Colonic mucosa (tissue), 4 donors: ENCODE measurements around the gene DHX34. TPM values are rescaled to one million over a fixed set of nuclear protein-coding genes. Genes with fewer than 3 reads are reported as not detected.

Source experiments
- DNase-seq: peaks from one replicate; pipeline ENCODE4 v3.0.0-alpha.2; 2020
- H3K27ac ChIP-seq: fragments of 200-600 bp; one replicate; pipeline ENCODE4 v1.8.0; 2021
- H3K27me3 ChIP-seq: fragments of 200-600 bp; one replicate; pipeline ENCODE4 v1.8.0; 2021
- H3K36me3 ChIP-seq: fragments of 200-600 bp; one replicate; pipeline ENCODE4 v1.8.0; 2021
- H3K4me1 ChIP-seq: fragments of 200-600 bp; one replicate; pipeline ENCODE4 v1.8.0; 2021; ENCODE audit warnings: mild to moderate bottlenecking
- H3K4me3 ChIP-seq: fragments of 200-600 bp; one replicate; pipeline ENCODE4 v1.8.0; 2021
- H3K9ac ChIP-seq, 2 donors: one replicate each; pipeline ENCODE4 v1.7.0; 2013; ENCODE audit warnings: control low read depth in 2 of 2, low read depth in 2 of 2, low read length in 2 of 2
- H3K9me3 ChIP-seq: fragments of 200-600 bp; one replicate; pipeline ENCODE4 v1.8.0; 2021
- intact Hi-C: fragments of 100-400 bp; cut with DNase I; formaldehyde crosslinking; loops from one replicate; pipeline ENCODE4 v1.14.1; 2022
- total RNA-seq, 2 donors: library from RNA; stranded (reverse); fragmentation: NEBNext Ultra II Directional in 1 of 2; extraction: Animal tissue kit (Norgen Biotek cat#: 25700) in 1 of 2; gene quantifications; one replicate each; pipeline ENCODE4 v1.2.1, GENCODE V29; 2021
- TF ChIP-seq, protein P1 (sequence below): fragments of 200-600 bp; IDR thresholded peaks from one replicate; pipeline ENCODE4 v1.8.0; 2022; ENCODE audit warnings: antibody characterized with exemption, mild to moderate bottlenecking
- donor health status: healthy.
- donor health status: DM: no; HTN: no; CAD: no.
- donor health status: DM: no; HTN: no; CAD: no.

DHX34 gene
- total RNA-seq, 2 donors from 2014 or later: 6.3 to 17.8 TPM

DNA sequence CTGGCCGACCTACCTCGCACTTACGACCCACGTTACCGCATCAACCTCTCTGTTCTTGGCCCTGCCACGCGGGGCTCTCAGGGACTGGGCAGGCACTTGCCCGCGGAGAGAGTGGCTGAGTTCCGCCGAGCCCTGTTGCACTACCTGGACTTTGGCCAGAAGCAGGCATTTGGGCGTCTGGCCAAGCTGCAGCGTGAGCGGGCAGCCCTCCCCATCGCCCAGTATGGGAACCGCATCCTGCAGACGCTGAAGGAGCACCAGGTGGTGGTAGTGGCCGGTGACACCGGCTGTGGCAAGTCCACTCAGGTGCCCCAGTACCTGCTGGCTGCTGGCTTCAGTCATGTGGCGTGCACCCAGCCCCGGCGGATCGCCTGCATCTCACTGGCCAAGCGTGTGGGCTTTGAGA is 4.2 kb downstream of the DHX34 start:
- no peaks in the 10 kb centered on the region for H3K9me3 ChIP-seq
- peaks cover 3% of the 10 kb centered on the region for H3K4me1 ChIP-seq
- no peaks in the 10 kb centered on the region for H3K27me3 ChIP-seq
- DNase-seq: peak; percentile 66
- H3K36me3 ChIP-seq: peaks cover 7% of the 10 kb centered on the region
- H3K9ac ChIP-seq: no peak overlapping the region
- no peak overlapping the region for H3K27ac ChIP-seq
- H3K4me3 ChIP-seq: no peak overlapping the region
- TF ChIP-seq, protein P1, sequence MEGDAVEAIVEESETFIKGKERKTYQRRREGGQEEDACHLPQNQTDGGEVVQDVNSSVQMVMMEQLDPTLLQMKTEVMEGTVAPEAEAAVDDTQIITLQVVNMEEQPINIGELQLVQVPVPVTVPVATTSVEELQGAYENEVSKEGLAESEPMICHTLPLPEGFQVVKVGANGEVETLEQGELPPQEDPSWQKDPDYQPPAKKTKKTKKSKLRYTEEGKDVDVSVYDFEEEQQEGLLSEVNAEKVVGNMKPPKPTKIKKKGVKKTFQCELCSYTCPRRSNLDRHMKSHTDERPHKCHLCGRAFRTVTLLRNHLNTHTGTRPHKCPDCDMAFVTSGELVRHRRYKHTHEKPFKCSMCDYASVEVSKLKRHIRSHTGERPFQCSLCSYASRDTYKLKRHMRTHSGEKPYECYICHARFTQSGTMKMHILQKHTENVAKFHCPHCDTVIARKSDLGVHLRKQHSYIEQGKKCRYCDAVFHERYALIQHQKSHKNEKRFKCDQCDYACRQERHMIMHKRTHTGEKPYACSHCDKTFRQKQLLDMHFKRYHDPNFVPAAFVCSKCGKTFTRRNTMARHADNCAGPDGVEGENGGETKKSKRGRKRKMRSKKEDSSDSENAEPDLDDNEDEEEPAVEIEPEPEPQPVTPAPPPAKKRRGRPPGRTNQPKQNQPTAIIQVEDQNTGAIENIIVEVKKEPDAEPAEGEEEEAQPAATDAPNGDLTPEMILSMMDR: no peak
- intact Hi-C loops: no loop called here

DNA sequence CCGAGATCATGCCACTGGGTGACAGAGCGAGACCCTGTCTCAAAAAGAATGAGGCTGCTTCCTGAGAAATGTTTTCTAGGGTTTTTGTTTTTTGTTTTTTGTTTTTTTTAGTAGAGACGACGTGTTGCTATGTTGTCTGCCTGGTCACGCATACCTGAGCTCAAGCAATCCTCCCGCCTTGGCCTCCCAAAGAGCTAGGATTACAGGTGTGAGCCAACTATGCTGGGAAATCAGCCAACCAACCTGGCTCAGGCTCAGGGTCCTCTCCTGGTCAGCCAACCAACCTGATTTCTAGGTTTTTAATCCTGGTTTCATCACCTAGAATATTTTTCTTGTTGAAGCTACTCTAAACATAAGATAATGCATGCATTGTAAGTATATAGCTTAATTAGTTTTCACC is 7.8 kb downstream of the DHX34 start:
- H3K4me1 ChIP-seq: peaks cover 3% of the 10 kb centered on the region
- intact Hi-C loops: no loop called here
- H3K27ac ChIP-seq: no peak overlapping the region
- H3K36me3 ChIP-seq: peaks cover 12% of the 10 kb centered on the region
- H3K9ac ChIP-seq: no peak overlapping the region
- TF ChIP-seq, protein P1: no peak
- no peaks in the 10 kb centered on the region for H3K27me3 ChIP-seq
- no peak overlapping the region for H3K4me3 ChIP-seq
- H3K9me3 ChIP-seq: no peaks in the 10 kb centered on the region
- no peak for DNase-seq

DNA sequence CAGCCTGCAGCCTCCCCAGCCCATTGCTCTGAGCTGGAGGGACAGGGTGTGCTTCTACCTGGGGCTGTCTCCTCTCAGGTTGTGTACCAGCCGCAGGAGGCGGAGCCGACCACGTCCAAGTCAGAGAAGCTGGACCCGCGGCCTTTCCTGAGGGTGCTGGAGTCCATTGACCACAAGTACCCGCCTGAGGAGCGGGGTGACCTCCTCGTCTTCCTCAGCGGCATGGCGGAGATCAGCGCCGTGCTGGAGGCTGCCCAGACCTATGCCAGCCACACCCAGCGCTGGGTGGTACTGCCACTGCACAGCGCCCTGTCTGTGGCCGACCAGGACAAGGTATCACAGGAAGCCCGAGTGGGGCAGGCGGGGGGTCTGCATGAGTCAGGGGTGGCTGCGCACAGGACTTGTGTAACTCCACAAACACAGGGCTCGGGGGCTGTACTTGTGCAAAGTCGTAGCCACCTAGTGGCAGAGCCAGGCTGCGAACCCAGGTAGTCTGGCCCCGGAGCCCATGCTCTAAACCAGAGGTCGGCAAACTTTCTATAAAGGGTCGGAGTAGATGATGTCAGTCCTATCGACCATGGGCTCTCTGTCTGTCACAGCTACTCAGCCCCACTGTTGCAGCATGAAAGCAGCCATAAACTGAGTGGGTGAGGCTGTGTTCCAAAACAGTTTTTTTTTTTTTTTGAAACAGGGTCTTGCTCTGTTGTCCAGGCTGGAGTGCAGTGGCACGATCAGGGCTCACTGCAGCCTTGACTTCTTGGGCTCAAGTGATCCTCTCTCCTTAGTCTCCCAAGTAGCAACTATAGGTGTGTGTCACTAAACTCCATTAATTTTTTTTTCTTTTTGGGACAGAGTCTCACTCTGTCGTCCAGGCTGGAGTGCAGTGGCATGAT is 8.9 kb downstream of the DHX34 start:
- intact Hi-C loops: no loop called here
- no peak overlapping the region for H3K27ac ChIP-seq
- no peaks in the 10 kb centered on the region for H3K9me3 ChIP-seq
- H3K4me3 ChIP-seq: no peak overlapping the region
- peaks cover 3% of the 10 kb centered on the region for H3K4me1 ChIP-seq
- peaks cover 12% of the 10 kb centered on the region for H3K36me3 ChIP-seq
- no peak for DNase-seq
- TF ChIP-seq, protein P1: no peak
- no peak overlapping the region for H3K9ac ChIP-seq
- H3K27me3 ChIP-seq: no peaks in the 10 kb centered on the region

DNA sequence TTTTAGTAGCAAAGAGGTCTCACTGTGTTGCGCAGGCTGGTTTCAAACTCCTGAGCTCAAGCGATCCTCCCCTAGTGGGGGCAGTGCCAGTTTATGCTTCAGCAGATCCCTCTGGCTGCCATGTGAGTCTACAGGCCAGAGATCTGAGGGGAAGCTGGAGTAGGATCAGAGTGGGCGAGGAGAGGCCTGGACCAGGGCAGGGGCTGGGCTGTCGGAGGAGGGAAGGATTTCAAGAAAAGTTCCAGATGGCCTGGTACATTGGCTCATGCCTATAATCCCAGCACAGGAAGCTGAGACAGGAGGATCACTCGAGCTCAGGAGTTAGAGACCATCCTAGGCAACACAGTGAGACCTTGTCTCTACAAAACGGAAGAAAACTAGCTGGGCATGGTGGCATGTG is 9.8 kb downstream of the DHX34 start:
- TF ChIP-seq, protein P1: no peak

DNA sequence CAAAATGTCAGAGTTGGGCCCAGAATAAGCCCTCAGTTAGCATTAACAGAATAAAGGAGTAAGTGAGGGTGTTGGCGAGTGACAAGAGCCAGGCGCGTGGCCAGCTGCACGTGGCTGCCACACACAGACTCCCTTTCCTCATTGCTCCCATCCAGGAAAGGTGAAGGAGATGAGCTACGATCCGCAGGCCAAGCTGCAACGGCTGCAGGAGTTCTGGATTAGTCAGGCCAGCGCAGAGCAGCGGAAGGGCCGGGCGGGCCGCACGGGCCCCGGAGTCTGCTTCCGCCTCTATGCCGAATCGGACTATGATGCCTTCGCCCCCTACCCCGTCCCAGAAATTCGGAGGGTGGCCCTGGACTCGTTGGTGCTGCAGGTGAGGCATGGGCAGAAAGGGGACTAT is 13.2 kb downstream of the DHX34 start:
- H3K36me3 ChIP-seq: peaks cover 5% of the 10 kb centered on the region
- no peak for DNase-seq
- TF ChIP-seq, protein P1: no peak
- H3K27me3 ChIP-seq: no peaks in the 10 kb centered on the region
- no peaks in the 10 kb centered on the region for H3K4me1 ChIP-seq
- H3K4me3 ChIP-seq: no peak overlapping the region
- H3K9ac ChIP-seq: no peak overlapping the region
- intact Hi-C loops: no loop called here
- no peak overlapping the region for H3K27ac ChIP-seq
- no peaks in the 10 kb centered on the region for H3K9me3 ChIP-seq

More for the DNA sequence above, 9.8 kb downstream of the DHX34 start:
- peaks cover 12% of the 10 kb centered on the region for H3K36me3 ChIP-seq
- intact Hi-C loops: no loop called here
- no peaks in the 10 kb centered on the region for H3K4me1 ChIP-seq
- no peak overlapping the region for H3K27ac ChIP-seq
- H3K9me3 ChIP-seq: no peaks in the 10 kb centered on the region
- H3K4me3 ChIP-seq: no peak overlapping the region
- H3K9ac ChIP-seq: no peak overlapping the region
- no peak for DNase-seq
- H3K27me3 ChIP-seq: no peaks in the 10 kb centered on the region
